Trophoblast cell (in vitro differentiated cells and primary cell): ENCODE data around the gene TMEM232.
"Not testable (repeated sequence)": the region's sequence is repeated elsewhere in the genome, so short reads cannot be mapped to it uniquely, and the experiment has no call there.

Experiments
- DNase-seq, 2 donors: peaks; one replicate each; pipeline ENCODE4 v3.0.0-alpha.2; 2016
- H2AFZ ChIP-seq: 2 replicates; pipeline ENCODE4 v1.6.1; 2013; ENCODE audit warnings: low read length, moderate library complexity, mild to moderate bottlenecking; ENCODE audit not compliant: insufficient read depth, poor library complexity
- H2AK5ac ChIP-seq: 2 replicates; pipeline ENCODE4 v1.6.1; 2013; ENCODE audit warnings: mild to moderate bottlenecking, low read length
- H2BK120ac ChIP-seq: 2 replicates; pipeline ENCODE4 v1.6.1; 2013; ENCODE audit warnings: low read length, mild to moderate bottlenecking, moderate library complexity; ENCODE audit not compliant: insufficient read depth, poor library complexity
- H2BK12ac ChIP-seq: 2 replicates; pipeline ENCODE4 v1.6.1; 2013; ENCODE audit warnings: mild to moderate bottlenecking, low read length, moderate library complexity
- H2BK5ac ChIP-seq: 2 replicates; pipeline ENCODE4 v1.6.1; 2013; ENCODE audit warnings: low read length, low read depth, moderate library complexity, mild to moderate bottlenecking; ENCODE audit not compliant: poor library complexity
- H3K14ac ChIP-seq: 2 replicates; pipeline ENCODE4 v1.6.1; 2013; ENCODE audit warnings: mild to moderate bottlenecking, low read length
- H3K18ac ChIP-seq: 2 replicates; pipeline ENCODE4 v1.6.1; 2013; ENCODE audit warnings: mild to moderate bottlenecking, low read length
- H3K23ac ChIP-seq: 2 replicates; pipeline ENCODE4 v1.6.1; 2013; ENCODE audit warnings: low read length
- H3K27ac ChIP-seq: 2 replicates; pipeline ENCODE4 v1.5.1; 2013; ENCODE audit warnings: low read depth, mild to moderate bottlenecking, inconsistent platforms, low read length, moderate library complexity
- H3K27me3 ChIP-seq: 2 replicates; pipeline ENCODE4 v1.6.1; 2013; ENCODE audit warnings: inconsistent platforms, mild to moderate bottlenecking, low read length, moderate library complexity; ENCODE audit not compliant: insufficient read depth
- H3K36me3 ChIP-seq, 2 experiments: 1 replicate in 1 of 2; 2 replicates in 1 of 2; pipeline ENCODE4 v1.6.1; 2013; ENCODE audit warnings: low read length in 2 of 2, mild to moderate bottlenecking in 2 of 2, moderate library complexity in 1 of 2; ENCODE audit not compliant: insufficient read depth in 2 of 2, control insufficient read depth in 1 of 2
- H3K4ac ChIP-seq: 2 replicates; pipeline ENCODE4 v1.6.1; 2013; ENCODE audit warnings: low read depth, mild to moderate bottlenecking, low read length, moderate library complexity
- H3K4me1 ChIP-seq, 2 experiments: 1 replicate in 1 of 2; 2 replicates in 1 of 2; pipeline ENCODE4 v1.6.1; 2013; ENCODE audit warnings: low read length in 2 of 2, mild to moderate bottlenecking in 2 of 2, moderate library complexity in 1 of 2; ENCODE audit not compliant: insufficient read depth in 2 of 2, control insufficient read depth in 1 of 2
- H3K4me2 ChIP-seq: 2 replicates; pipeline ENCODE4 v1.6.1; 2013; ENCODE audit warnings: inconsistent platforms, mild to moderate bottlenecking, low read length, moderate library complexity
- H3K4me3 ChIP-seq: 2 replicates; pipeline ENCODE4 v1.5.1; 2013; ENCODE audit warnings: mild to moderate bottlenecking, low read depth, low read length, inconsistent platforms
- H3K79me1 ChIP-seq: one replicate; pipeline ENCODE4 v1.6.1; 2013; ENCODE audit warnings: low read length
- H3K79me2 ChIP-seq: 2 replicates; pipeline ENCODE4 v1.6.1; 2013; ENCODE audit warnings: low read length, mild to moderate bottlenecking; ENCODE audit not compliant: control insufficient read depth, insufficient read depth, poor library complexity
- H3K9ac ChIP-seq: 2 replicates; pipeline ENCODE4 v1.6.1; 2013; ENCODE audit warnings: mild to moderate bottlenecking, low read length
- H3K9me3 ChIP-seq: 2 replicates; pipeline ENCODE4 v1.6.1; 2013; ENCODE audit warnings: low read depth, mild to moderate bottlenecking, control low read depth, inconsistent platforms, low read length; ENCODE audit not compliant: insufficient read depth
- H4K12ac ChIP-seq: 2 replicates; pipeline ENCODE4 v1.6.1; 2013; ENCODE audit warnings: low read depth, mild to moderate bottlenecking, low read length, moderate library complexity
- H4K8ac ChIP-seq: 2 replicates; pipeline ENCODE4 v1.6.1; 2013; ENCODE audit warnings: low read depth, mild to moderate bottlenecking, low read length, moderate library complexity
- H4K91ac ChIP-seq: one replicate; pipeline ENCODE4 v1.6.1; 2013; ENCODE audit warnings: low read depth, mild to moderate bottlenecking, low read length, moderate library complexity
- WGBS: extraction: QIAGEN DNeasy Blood & Tissue Kit; methylation state at CpG from one replicate; pipeline ENCODE4 v1.1.7; 2013; ENCODE audit warnings: missing lambda C conversion rate; ENCODE audit not compliant: insufficient read length, insufficient coverage; ENCODE audit errors: extremely low coverage; 5-methylcytosine and 5-hydroxymethylcytosine counted together

The TMEM232 gene

GRCh38 chr5:110690587-110690986, 35.9 kb downstream of the TMEM232 start:
- H2BK120ac ChIP-seq, H3K4me2 ChIP-seq, H3K14ac ChIP-seq, H3K36me3 ChIP-seq, H4K91ac ChIP-seq, H4K12ac ChIP-seq, H3K79me2 ChIP-seq, H3K23ac ChIP-seq, H4K8ac ChIP-seq, H3K79me1 ChIP-seq, H3K4me1 ChIP-seq, H3K27ac ChIP-seq, H3K9ac ChIP-seq, H3K9me3 ChIP-seq, H3K18ac ChIP-seq, H3K4ac ChIP-seq, H2AFZ ChIP-seq, DNase-seq, H3K4me3 ChIP-seq, H3K27me3 ChIP-seq, H2AK5ac ChIP-seq, H2BK12ac ChIP-seq, H2BK5ac ChIP-seq: not testable (repeated sequence)
- no CpG with 5 or more reads among the region's 1 CpG for WGBS

- Histone ChIP-seq H3K4ac (no peak overlapping the region), H3K23ac (no peak overlapping the region)
These were observed 39.0 kb downstream of the TMEM232 start for GRCh38 chr5:110687485-110687884.

GRCh38 chr5:110686270-110686669, 40.2 kb downstream of the TMEM232 start:
- H3K4me3 ChIP-seq: no peak overlapping the region
- H2BK12ac ChIP-seq: no peak overlapping the region
- no peak for DNase-seq
- no peak overlapping the region for H3K14ac ChIP-seq
- no peaks in the 10 kb centered on the region for H3K9me3 ChIP-seq
- H2AFZ ChIP-seq: no peak overlapping the region
- H4K91ac ChIP-seq: no peak overlapping the region
- no peaks in the 10 kb centered on the region for H3K27me3 ChIP-seq
- H3K23ac ChIP-seq: no peak overlapping the region
- H3K27ac ChIP-seq: no peak overlapping the region
- no peaks in the 10 kb centered on the region for H3K79me2 ChIP-seq
- H3K79me1 ChIP-seq: no peaks in the 10 kb centered on the region
- H2BK5ac ChIP-seq: no peak overlapping the region
- H3K4ac ChIP-seq: no peak overlapping the region
- H3K36me3 ChIP-seq: no peaks in the 10 kb centered on the region
- H3K18ac ChIP-seq: no peak overlapping the region
- H4K12ac ChIP-seq: no peak overlapping the region
- no peak overlapping the region for H2BK120ac ChIP-seq
- WGBS: no CpG with 5 or more reads among the region's 2 CpGs
- H3K4me2 ChIP-seq: no peak overlapping the region
- H3K9ac ChIP-seq: no peak overlapping the region
- no peak overlapping the region for H2AK5ac ChIP-seq
- no peaks in the 10 kb centered on the region for H3K4me1 ChIP-seq
- no peak overlapping the region for H4K8ac ChIP-seq

More at GRCh38 chr5:110687485-110687884, 39.0 kb downstream of the TMEM232 start:
- no peak overlapping the region for H2BK12ac ChIP-seq
- no peak overlapping the region for H3K27ac ChIP-seq
- no peak overlapping the region for H3K9ac ChIP-seq
- H3K36me3 ChIP-seq: no peaks in the 10 kb centered on the region
- no peak overlapping the region for H2AK5ac ChIP-seq
- no peak overlapping the region for H2AFZ ChIP-seq
- H2BK120ac ChIP-seq: no peak overlapping the region
- no peaks in the 10 kb centered on the region for H3K79me2 ChIP-seq
- H2BK5ac ChIP-seq: no peak overlapping the region
- WGBS: no CpG with 5 or more reads among the region's 1 CpG
- H4K8ac ChIP-seq: no peak overlapping the region
- no peaks in the 10 kb centered on the region for H3K4me1 ChIP-seq
- no peak for DNase-seq
- H3K4me3 ChIP-seq: no peak overlapping the region
- H3K27me3 ChIP-seq: no peaks in the 10 kb centered on the region
- no peak overlapping the region for H3K18ac ChIP-seq
- H4K12ac ChIP-seq: no peak overlapping the region
- no peak overlapping the region for H4K91ac ChIP-seq
- no peaks in the 10 kb centered on the region for H3K79me1 ChIP-seq
- H3K4me2 ChIP-seq: no peak overlapping the region
- H3K14ac ChIP-seq: no peak overlapping the region
- no peaks in the 10 kb centered on the region for H3K9me3 ChIP-seq

- no peaks in the 10 kb centered on the region for H3K79me1 ChIP-seq
- no peak overlapping the region for H3K14ac ChIP-seq
- no peaks in the 10 kb centered on the region for H3K9me3 ChIP-seq
- H3K18ac ChIP-seq: no peak overlapping the region
- H3K36me3 ChIP-seq: no peaks in the 10 kb centered on the region
- no peak overlapping the region for H4K8ac ChIP-seq
- no peak overlapping the region for H2BK5ac ChIP-seq
- H3K4me1 ChIP-seq: no peaks in the 10 kb centered on the region
- H3K23ac ChIP-seq: no peak overlapping the region
- H3K79me2 ChIP-seq: no peaks in the 10 kb centered on the region
- DNase-seq: no peak
- no peak overlapping the region for H3K4me2 ChIP-seq
- no peak overlapping the region for H2AFZ ChIP-seq
- no peak overlapping the region for H3K9ac ChIP-seq
- no peak overlapping the region for H2AK5ac ChIP-seq
- H2BK120ac ChIP-seq: no peak overlapping the region
- H4K91ac ChIP-seq: no peak overlapping the region
- no peak overlapping the region for H3K27ac ChIP-seq
- no peaks in the 10 kb centered on the region for H3K27me3 ChIP-seq
- H2BK12ac ChIP-seq: no peak overlapping the region
- H3K4me3 ChIP-seq: no peak overlapping the region
- no peak overlapping the region for H3K4ac ChIP-seq
- no peak overlapping the region for H4K12ac ChIP-seq
These were observed 44.5 kb downstream of the TMEM232 start for GRCh38 chr5:110681953-110682352.
